HG03280 (cell line): Measurements from ENCODE around the gene LILRB3.
A peak's percentile ranks its signal among the peaks of the same experiment; 100 is the strongest.
"Not testable (repeated sequence)": the region's sequence is repeated elsewhere in the genome, so short reads cannot be mapped to it uniquely, and the experiment has no call there.

Source experiments
- ATAC-seq: cut with Tn5 transposase; IDR thresholded peaks from one replicate; pipeline ENCODE4 v1.9.1; 2021; ENCODE audit warnings: mild to moderate bottlenecking, moderate library complexity; ENCODE audit not compliant: unreplicated experiment

LILRB3 gene

GRCh38 chr19:54242646-54243045, 19.8 kb upstream of the LILRB3 start, which contains the start of gene LILRA6:
Gene LILRA6 (minus strand): TSS chr19:54242790.
- ATAC-seq: not testable (repeated sequence)

GRCh38 chr19:54242234-54242633, 19.4 kb upstream of the LILRB3 start:
- ATAC-seq: not testable (repeated sequence)

- ATAC-seq: not testable (repeated sequence)
Observed at GRCh38 chr19:54240372-54241336, 17.8 kb upstream of the LILRB3 start.

- not testable (repeated sequence) for ATAC-seq
Observed at GRCh38 chr19:54239491-54240371, 16.9 kb upstream of the LILRB3 start.

GRCh38 chr19:54233941-54234340, 11.1 kb upstream of the LILRB3 start:
- ATAC-seq: no peak

GRCh38 chr19:54231077-54231931, 8.5 kb upstream of the LILRB3 start:
- ATAC-seq: peak; percentile 52

- no peak for ATAC-seq
Observed at GRCh38 chr19:54230031-54230430, 7.2 kb upstream of the LILRB3 start.

- no peak for ATAC-seq
Observed at GRCh38 chr19:54229146-54229545, 6.3 kb upstream of the LILRB3 start.

GRCh38 chr19:54224619-54225018, 1.8 kb upstream of the LILRB3 start:
- ATAC-seq: not testable (repeated sequence)

- not testable (repeated sequence) for ATAC-seq
Observed at GRCh38 chr19:54223937-54224281, 1.1 kb upstream of the LILRB3 start.

- ATAC-seq: not testable (repeated sequence)
Observed at GRCh38 chr19:54223277-54223936, 600 bp upstream of the LILRB3 start.

- ATAC-seq: not testable (repeated sequence)
Observed at GRCh38 chr19:54221947-54222346, 860 bp downstream of the LILRB3 start.

GRCh38 chr19:54219702-54220101, 3.1 kb downstream of the LILRB3 start:
- not testable (repeated sequence) for ATAC-seq

GRCh38 chr19:54218960-54219661, 3.7 kb downstream of the LILRB3 start:
- ATAC-seq: no peak

- ATAC-seq: no peak
Observed at GRCh38 chr19:54218259-54218658, 4.5 kb downstream of the LILRB3 start.

GRCh38 chr19:54217517-54218247, 5.1 kb downstream of the LILRB3 start:
- not testable (repeated sequence) for ATAC-seq

- ATAC-seq: no peak
Observed at GRCh38 chr19:54216869-54217268, 5.9 kb downstream of the LILRB3 start.

GRCh38 chr19:54214734-54215133, 8.1 kb downstream of the LILRB3 start:
- ATAC-seq: not testable (repeated sequence)

GRCh38 chr19:54214217-54214616, 8.6 kb downstream of the LILRB3 start:
- ATAC-seq: not testable (repeated sequence)
